ENCODE data around the gene JTB. TPM values are rescaled to one million over a fixed set of nuclear protein-coding genes. Genes with fewer than 3 reads are reported as not detected.
"Not testable (repeated sequence)": the region's sequence is repeated elsewhere in the genome, so short reads cannot be mapped to it uniquely, and the experiment has no call there.

The JTB gene
- total RNA-seq, 1 experiment from 2014 or later, result 194 TPM

DNA sequence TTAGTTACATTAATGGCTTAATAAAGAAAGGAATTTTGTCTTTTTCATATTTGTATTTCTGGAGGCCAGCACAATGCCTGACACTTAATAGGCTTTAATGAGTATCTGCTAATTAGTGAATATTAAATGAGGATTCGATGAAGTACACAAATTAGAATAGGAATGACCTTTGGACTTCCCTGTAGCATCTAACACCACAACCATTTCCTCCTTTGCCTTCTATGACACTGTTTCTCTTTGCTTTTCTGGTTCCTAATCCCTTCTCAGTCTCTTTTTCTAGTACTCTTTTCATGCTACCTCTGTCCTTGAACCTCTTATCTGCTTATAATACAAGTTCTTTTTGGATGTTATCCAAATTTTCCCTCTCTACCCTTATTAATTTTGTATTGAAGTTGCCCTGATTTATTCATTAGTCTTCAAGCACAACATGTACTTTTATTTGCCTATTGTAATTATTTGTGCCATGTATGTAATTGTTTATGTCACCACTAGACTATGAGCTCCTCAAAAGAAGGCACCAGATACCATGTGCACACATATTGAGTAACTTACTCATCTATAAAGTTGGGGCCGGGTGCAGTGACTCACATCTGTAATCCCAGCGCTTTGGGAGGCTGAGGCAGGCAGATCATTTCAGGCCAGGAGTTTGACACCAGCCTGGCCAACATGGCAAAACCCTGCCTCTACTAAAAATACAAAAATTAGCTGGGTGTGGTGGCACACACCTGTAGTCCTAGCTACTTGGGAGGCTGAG lies 36.9 kb upstream of the JTB start:
- peak; percentile 62 for DNase-seq (ENCODE audit: unreplicated experiment)
- TF ChIP-seq, protein P1, sequence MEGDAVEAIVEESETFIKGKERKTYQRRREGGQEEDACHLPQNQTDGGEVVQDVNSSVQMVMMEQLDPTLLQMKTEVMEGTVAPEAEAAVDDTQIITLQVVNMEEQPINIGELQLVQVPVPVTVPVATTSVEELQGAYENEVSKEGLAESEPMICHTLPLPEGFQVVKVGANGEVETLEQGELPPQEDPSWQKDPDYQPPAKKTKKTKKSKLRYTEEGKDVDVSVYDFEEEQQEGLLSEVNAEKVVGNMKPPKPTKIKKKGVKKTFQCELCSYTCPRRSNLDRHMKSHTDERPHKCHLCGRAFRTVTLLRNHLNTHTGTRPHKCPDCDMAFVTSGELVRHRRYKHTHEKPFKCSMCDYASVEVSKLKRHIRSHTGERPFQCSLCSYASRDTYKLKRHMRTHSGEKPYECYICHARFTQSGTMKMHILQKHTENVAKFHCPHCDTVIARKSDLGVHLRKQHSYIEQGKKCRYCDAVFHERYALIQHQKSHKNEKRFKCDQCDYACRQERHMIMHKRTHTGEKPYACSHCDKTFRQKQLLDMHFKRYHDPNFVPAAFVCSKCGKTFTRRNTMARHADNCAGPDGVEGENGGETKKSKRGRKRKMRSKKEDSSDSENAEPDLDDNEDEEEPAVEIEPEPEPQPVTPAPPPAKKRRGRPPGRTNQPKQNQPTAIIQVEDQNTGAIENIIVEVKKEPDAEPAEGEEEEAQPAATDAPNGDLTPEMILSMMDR (IDR thresholded peaks at IDR 0.05; ENCODE audit: unreplicated experiment), result no peak
- Mint-ChIP-seq H3K36me3 (ENCODE audit: insufficient read depth, unreplicated experiment) (no peaks in the 10 kb centered on the region), H3K27ac (ENCODE audit: low read depth, unreplicated experiment) (no peak overlapping the region), H3K9me3 (ENCODE audit: unreplicated experiment) (no peaks in the 10 kb centered on the region), H3K27me3 (ENCODE audit: insufficient read depth, unreplicated experiment) (no peaks in the 10 kb centered on the region), H3K4me3 (ENCODE audit: unreplicated experiment) (no peak overlapping the region), H3K4me1 (ENCODE audit: insufficient read depth, unreplicated experiment) (peaks cover 7% of the 10 kb centered on the region)
- ChIA-PET POLR2A (no interaction called here), CTCF (interaction anchor here (0.6 kb wide), 1 partner anchor 63 kb away, joined by 3 read pairs; no protein-coding TSS in a partner anchor)
- intact Hi-C loops (cut with micrococcal nuclease), result no loop called here
- BruUV-seq (replicated peaks), result no TSS peak

DNA sequence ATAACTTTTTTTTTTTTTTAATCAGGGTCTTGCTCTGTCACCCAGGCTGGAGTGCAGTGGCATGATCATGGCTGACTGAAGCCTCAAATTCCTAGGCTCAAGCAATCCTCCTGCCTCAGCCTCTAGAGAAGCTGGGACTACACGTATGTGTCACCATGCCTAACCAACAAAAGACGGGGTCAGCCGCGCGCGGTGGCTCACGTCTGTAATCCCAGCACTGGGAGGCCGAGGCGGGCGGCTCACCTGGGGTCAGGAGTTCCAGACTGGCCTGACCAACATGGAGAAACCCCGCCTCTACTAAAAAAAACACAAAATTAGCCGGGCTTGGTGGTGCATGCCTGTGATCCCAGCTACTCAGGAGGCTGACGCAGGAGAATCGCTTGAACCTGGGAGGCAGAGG lies 35.1 kb upstream of the JTB start:
- H3K27me3 Mint-ChIP-seq (ENCODE audit: insufficient read depth, unreplicated experiment); H3K36me3 Mint-ChIP-seq (ENCODE audit: insufficient read depth, unreplicated experiment); H3K4me3 Mint-ChIP-seq (ENCODE audit: unreplicated experiment); POLR2A ChIA-PET; DNase-seq (ENCODE audit: unreplicated experiment); H3K4me1 Mint-ChIP-seq (ENCODE audit: insufficient read depth, unreplicated experiment); H3K27ac Mint-ChIP-seq (ENCODE audit: low read depth, unreplicated experiment); intact Hi-C loops (cut with micrococcal nuclease); BruUV-seq (replicated peaks); CTCF ChIA-PET; H3K9me3 Mint-ChIP-seq (ENCODE audit: unreplicated experiment): not testable (repeated sequence)

DNA sequence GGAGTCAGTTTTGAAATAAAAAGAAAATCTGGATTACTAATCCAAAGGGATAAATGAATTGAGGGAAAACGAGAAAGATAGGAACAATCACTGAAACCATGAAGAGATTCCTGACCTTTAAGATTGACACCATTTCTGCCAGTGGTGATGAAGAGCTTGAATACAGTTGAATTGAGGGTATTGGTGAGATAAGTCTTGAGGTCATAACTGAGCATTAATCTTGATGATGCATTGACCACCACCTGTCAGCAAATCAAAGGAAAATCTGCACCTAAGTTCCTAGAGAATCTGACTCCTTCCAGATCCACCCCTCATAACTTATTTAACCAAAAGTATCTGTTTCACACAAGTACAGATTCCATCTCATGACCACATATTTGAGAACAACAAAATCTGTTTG lies 34.7 kb upstream of the JTB start:
- no peaks in the 10 kb centered on the region for H3K27me3 Mint-ChIP-seq (ENCODE audit: insufficient read depth, unreplicated experiment)
- TF ChIP-seq, protein P1 (IDR thresholded peaks at IDR 0.05; ENCODE audit: unreplicated experiment), result no peak
- no peaks in the 10 kb centered on the region for H3K36me3 Mint-ChIP-seq (ENCODE audit: insufficient read depth, unreplicated experiment)
- no TSS peak for BruUV-seq (replicated peaks)
- no peak overlapping the region for H3K27ac Mint-ChIP-seq (ENCODE audit: low read depth, unreplicated experiment)
- POLR2A ChIA-PET, result no interaction called here
- H3K9me3 Mint-ChIP-seq (ENCODE audit: unreplicated experiment), result no peaks in the 10 kb centered on the region
- H3K4me1 Mint-ChIP-seq (ENCODE audit: insufficient read depth, unreplicated experiment), result peaks cover 7% of the 10 kb centered on the region
- H3K4me3 Mint-ChIP-seq (ENCODE audit: unreplicated experiment), result no peak overlapping the region
- no peak for DNase-seq (ENCODE audit: unreplicated experiment)
- CTCF ChIA-PET, result interaction anchor here (0.6 kb wide), 2 partner anchors 33 to 356 kb away, joined by 3 to 4 read pairs; no protein-coding TSS in a partner anchor
- intact Hi-C loops (cut with micrococcal nuclease), result no loop called here

DNA sequence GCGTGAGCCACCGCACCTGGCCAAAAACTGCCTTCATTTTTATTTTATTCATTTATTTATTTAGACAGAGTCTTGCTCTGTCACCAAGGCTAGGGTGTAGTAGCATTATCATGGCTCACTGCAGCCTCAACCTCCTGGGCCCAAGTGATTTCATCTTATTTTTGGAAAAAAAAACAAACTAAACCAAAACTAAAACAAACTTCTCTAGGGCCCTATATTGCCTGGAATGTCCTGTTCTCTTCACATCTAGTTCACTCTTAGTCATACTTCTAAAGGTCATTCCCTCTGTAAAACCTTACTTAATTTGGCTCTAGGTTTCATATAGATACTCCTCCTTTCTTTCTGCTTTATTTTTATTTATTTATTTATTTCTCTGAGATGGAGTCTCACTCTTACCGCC lies 28.7 kb upstream of the JTB start:
- intact Hi-C loops (cut with micrococcal nuclease), result no loop called here
- H3K9me3 Mint-ChIP-seq (ENCODE audit: unreplicated experiment), result no peaks in the 10 kb centered on the region
- H3K27me3 Mint-ChIP-seq (ENCODE audit: insufficient read depth, unreplicated experiment), result no peaks in the 10 kb centered on the region
- CTCF ChIA-PET, result no interaction called here
- peak; percentile 30 for DNase-seq (ENCODE audit: unreplicated experiment)
- H3K4me1 Mint-ChIP-seq (ENCODE audit: insufficient read depth, unreplicated experiment), result no peaks in the 10 kb centered on the region
- no peak overlapping the region for H3K4me3 Mint-ChIP-seq (ENCODE audit: unreplicated experiment)
- H3K27ac Mint-ChIP-seq (ENCODE audit: low read depth, unreplicated experiment), result no peak overlapping the region
- TF ChIP-seq, protein P1 (IDR thresholded peaks at IDR 0.05; ENCODE audit: unreplicated experiment), result no peak
- POLR2A ChIA-PET, result no interaction called here
- BruUV-seq (replicated peaks), result no TSS peak
- H3K36me3 Mint-ChIP-seq (ENCODE audit: insufficient read depth, unreplicated experiment), result no peaks in the 10 kb centered on the region

Data from MCF 10A (cell line).